NCI-H1436 (cell line): ENCODE measurements around the gene DNAI2.
"Not testable (repeated sequence)": the region's sequence is repeated elsewhere in the genome, so short reads cannot be mapped to it uniquely, and the experiment has no call there.

ENCODE experiments used
- DNase-seq: peaks from one replicate; lab custom pipeline; 2025; lab: John Stamatoyannopoulos, UW

The DNAI2 gene

GRCh38 chr17:74245145-74245831, 28.7 kb upstream of the DNAI2 start:
- DNase-seq, result no peak

- DNase-seq, result no peak
Observed at GRCh38 chr17:74245871-74246270, 28.2 kb upstream of the DNAI2 start.

- no peak for DNase-seq
Observed at GRCh38 chr17:74249590-74250270, 24.3 kb upstream of the DNAI2 start.

GRCh38 chr17:74250324-74250995, 23.6 kb upstream of the DNAI2 start:
- DNase-seq, result no peak

GRCh38 chr17:74251051-74251450, 23.0 kb upstream of the DNAI2 start:
- no peak for DNase-seq

GRCh38 chr17:74251569-74251968, 22.5 kb upstream of the DNAI2 start:
- no peak for DNase-seq

GRCh38 chr17:74252211-74252610, 21.8 kb upstream of the DNAI2 start:
- no peak for DNase-seq

- DNase-seq, result no peak
Observed at GRCh38 chr17:74253036-74253435, 21.0 kb upstream of the DNAI2 start.

- DNase-seq, result no peak
Observed at GRCh38 chr17:74257311-74257710, 16.7 kb upstream of the DNAI2 start.

- DNase-seq, result no peak
Observed at GRCh38 chr17:74259667-74260524, 14.1 kb upstream of the DNAI2 start.

GRCh38 chr17:74260525-74260850, 13.5 kb upstream of the DNAI2 start:
- DNase-seq, result no peak

- DNase-seq, result no peak
Observed at GRCh38 chr17:74262601-74263000, 11.4 kb upstream of the DNAI2 start.

GRCh38 chr17:74267054-74267453, 7.0 kb upstream of the DNAI2 start:
- not testable (repeated sequence) for DNase-seq

- DNase-seq, result no peak
Observed at GRCh38 chr17:74267579-74267978, 6.5 kb upstream of the DNAI2 start.

- DNase-seq, result no peak
Observed at GRCh38 chr17:74267987-74268499, 6.0 kb upstream of the DNAI2 start.

GRCh38 chr17:74268558-74268957, 5.5 kb upstream of the DNAI2 start:
- DNase-seq, result no peak

- DNase-seq, result no peak
Observed at GRCh38 chr17:74270333-74270732, 3.7 kb upstream of the DNAI2 start.

GRCh38 chr17:74271281-74271680, 2.8 kb upstream of the DNAI2 start:
- DNase-seq, result no peak

- no peak for DNase-seq
Observed at GRCh38 chr17:74271901-74272561, 2.0 kb upstream of the DNAI2 start.

GRCh38 chr17:74272731-74273201, 1.3 kb upstream of the DNAI2 start:
- DNase-seq, result no peak

- DNase-seq, result peak; percentile 44
Observed at GRCh38 chr17:74274709-74275340, 791 bp downstream of the DNAI2 start.
